ENCODE results near the gene LRRC27.
"Not testable (repeated sequence)": the region's sequence is repeated elsewhere in the genome, so short reads cannot be mapped to it uniquely, and the experiment has no call there.

The LRRC27 gene

GRCh38 chr10:132336919-132337407 lies 5.0 kb downstream of the LRRC27 start:
- DNase-seq (ENCODE audit: low read depth in 2 of 3, low spot score in 1 of 3) = no peak

DNA sequence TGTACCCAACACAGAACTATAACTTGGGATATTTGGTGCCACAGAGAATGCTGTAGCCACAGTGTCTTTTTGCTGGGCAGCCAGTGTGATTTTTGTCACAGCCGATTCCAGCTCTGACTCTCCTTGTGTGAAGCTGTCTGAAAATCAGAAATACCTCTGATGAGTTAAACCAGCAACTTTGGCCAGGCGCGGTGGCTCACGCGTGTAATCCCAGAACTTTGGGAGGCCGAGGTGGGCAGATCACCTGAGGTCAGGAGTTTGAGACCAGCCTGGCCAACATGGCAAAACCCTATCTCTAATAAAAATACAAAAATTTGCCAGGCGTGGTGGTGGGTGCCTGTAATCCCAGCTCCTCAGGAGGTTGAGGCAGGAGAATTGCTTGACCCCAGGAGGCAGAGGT lies 5.9 kb downstream of the LRRC27 start:
- not testable (repeated sequence) for DNase-seq (ENCODE audit: low read depth in 2 of 3, low spot score in 1 of 3)

DNA sequence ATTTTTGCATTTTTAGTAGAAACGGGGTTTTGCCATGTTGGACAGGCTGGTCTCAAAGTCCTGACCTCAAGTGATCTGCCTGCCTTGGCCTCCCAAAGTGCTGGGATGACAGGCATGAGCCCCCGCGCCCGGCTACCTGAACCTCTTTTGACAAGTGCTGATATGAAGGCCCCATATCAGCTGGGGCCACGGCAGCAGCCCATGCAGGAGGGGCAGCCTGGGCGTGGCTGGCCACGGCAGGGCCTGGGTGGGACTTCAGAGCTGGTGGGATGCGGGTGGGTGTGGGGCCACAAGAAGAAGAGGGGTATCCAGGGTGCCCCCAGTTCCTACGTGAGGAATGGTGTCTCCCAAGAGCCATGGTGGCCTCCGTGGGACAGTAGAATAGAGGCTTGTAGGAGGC lies 6.9 kb downstream of the LRRC27 start:
- DNase-seq (ENCODE audit: low read depth in 2 of 3, low spot score in 1 of 3) = no peak

DNA sequence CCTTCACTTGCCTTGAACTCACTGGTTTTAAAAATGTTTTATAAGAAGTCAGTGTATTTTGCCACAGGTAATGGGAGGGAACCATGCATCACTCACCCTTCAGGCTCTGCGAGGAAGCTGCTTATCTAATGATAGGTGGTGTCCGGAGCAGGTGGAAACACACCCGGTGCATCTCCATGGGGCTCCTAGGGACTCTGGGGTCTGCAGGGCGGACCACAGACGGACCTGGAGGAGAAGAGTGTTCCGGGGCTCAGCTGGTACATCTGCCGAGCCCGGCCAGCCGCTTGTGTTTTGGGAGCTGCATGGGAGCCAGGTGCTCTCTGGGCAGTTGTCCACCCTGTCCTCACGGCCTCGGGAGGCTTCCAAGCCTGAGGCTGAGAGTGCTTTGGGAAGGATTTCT lies 7.3 kb downstream of the LRRC27 start:
- no peak for DNase-seq (ENCODE audit: low read depth in 2 of 3, low spot score in 1 of 3)

GRCh38 chr10:132341017-132341416 lies 9.0 kb downstream of the LRRC27 start:
- DNase-seq (ENCODE audit: low read depth in 2 of 3, low spot score in 1 of 3) = no peak

- no peak for DNase-seq (ENCODE audit: low read depth in 2 of 3, low spot score in 1 of 3)
These were observed 9.8 kb downstream of the LRRC27 start for GRCh38 chr10:132341781-132342180.

DNA sequence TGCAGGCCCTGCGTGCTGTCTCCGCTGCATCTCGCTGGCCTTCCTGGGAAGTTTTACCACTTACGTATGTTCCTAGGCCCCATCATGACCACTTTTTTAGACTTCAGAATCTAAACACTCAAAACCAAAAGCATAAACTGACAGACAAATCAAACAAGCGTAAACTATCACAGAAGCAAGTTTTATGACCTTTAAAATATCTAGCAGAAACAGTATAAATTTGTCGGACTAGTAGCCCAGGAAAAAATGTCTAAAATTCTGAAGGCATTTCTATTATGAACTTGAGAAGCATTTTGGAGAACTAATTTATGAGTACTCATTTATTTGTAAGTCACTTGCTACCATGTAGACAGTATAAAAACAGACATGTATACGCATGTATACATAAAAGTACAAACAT lies 10.6 kb downstream of the LRRC27 start:
- no peak for DNase-seq (ENCODE audit: low read depth in 2 of 3, low spot score in 1 of 3)

- DNase-seq (ENCODE audit: low read depth in 2 of 3, low spot score in 1 of 3) = no peak
These were observed 12.4 kb downstream of the LRRC27 start for GRCh38 chr10:132344386-132344785.

DNA sequence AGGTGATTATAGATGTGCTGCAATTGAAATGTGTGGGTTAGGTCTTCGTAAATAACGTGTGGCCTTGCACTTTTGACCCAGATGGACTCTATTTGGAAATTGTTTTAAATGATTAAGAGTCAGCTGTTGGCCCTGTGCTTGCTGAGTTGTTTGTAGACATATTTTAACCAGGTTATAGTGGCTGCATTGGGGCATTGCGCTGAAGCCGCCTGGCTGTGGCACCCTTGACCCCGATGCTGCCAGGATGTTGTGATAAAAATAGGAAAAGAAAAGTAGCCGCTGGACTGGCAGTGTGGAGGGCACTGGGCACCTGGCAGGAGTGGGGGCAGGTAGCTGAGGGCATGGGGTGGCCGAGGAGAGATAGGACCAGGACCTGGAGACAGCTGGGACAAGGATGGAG lies 13.4 kb downstream of the LRRC27 start:
- no peak for DNase-seq (ENCODE audit: low read depth in 2 of 3, low spot score in 1 of 3)

DNA sequence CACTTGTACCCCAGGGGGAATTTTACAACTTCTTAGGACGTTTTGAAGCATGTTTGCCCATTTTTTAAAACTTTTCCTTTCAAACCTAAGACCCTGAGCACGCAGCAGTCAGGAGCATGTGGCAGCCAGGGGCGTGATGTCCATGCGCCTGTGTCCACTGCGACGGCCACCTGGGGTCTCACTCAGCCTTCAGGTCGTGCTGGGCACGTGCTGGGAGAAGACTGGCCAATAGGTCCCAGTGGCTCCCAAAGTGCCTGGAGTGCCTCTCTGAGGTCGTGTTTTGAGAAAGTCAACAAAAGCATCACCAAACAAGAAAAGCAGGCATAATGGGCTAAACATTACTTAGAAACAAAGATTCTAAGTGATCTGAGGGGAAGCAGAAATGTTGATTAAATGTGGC lies 14.8 kb downstream of the LRRC27 start:
- no peak for DNase-seq (ENCODE audit: low read depth in 2 of 3, low spot score in 1 of 3)

DNA sequence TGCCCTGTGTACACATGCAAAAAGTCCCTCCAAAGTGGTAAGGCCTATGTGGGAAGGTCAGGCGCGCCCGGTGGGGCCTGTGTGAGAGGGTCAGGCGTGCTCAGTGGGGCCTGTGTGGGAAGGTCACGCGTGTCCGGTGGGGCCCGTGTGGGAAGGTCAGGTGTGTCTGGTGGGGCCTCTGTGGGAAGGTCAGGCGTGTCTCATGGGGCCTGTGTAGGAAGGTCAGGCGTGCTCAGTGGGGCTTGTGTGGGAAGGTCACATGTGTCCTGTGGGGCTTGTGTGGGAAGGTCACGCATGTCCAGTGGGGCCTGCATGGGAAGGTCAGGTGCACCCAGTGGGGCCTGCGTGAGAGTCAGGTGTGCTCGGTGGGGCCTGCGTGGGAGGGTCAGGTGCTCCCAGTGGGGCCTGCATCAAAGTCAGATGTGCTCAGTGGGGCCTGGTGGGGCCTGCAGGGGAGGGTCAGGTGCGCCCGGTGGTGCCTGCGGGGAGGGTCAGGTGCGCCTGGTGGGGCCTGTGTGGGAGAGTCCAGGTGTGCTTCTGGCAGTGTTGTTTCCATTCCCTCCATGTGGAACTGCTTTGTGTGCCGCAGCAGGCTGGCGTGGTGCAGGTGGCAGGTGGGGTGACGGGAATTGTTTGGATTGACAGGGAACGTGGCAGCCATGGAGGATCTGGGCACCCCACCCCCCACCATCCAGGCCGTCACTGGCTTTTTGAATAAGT lies 15.4 kb downstream of the LRRC27 start:
- DNase-seq (ENCODE audit: low read depth in 2 of 3, low spot score in 1 of 3) = no peak

DNA sequence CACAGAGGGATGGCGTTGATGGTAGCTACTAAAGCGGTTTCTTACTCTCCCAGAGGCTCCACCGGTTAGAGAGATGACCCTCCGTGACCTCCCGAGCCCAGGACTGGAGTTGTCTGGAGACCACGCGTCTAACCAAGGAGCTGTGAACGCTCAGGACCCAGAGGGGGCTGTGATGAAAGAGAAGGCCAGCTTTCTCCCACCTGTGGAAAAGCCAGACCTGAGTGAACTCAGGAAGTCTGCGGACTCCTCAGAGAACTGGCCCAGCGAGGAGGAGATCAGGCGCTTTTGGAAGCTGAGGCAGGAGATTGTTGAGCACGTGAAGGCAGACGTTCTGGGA lies 15.9 kb downstream of the LRRC27 start:
- DNase-seq (ENCODE audit: low read depth in 2 of 3, low spot score in 1 of 3) = no peak

- no peak for DNase-seq (ENCODE audit: low read depth in 2 of 3, low spot score in 1 of 3)
These were observed 17.8 kb downstream of the LRRC27 start for GRCh38 chr10:132349766-132350165.

DNA sequence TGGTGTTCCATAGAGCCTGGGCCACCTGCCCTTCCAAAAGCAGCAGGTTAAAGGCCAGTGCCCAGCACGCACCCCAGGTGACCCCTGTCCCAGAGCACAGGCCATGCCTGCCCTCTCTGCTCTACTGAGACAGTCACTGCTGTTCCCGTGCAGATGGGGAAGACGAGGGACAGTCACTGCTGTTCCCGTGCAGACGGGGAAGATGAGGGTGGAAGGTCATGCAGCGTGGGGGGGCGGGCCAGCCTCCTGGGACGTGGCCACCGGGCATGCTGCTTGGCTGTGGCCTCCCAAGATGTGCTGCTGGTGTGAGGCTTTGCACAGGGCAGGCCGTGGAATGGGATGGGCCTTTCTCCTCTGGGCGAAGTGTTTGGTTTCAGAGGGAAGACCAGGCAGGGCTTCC lies 18.4 kb downstream of the LRRC27 start:
- DNase-seq (ENCODE audit: low read depth in 2 of 3, low spot score in 1 of 3) = no peak

GRCh38 chr10:132350946-132351345 lies 19.0 kb downstream of the LRRC27 start:
- no peak for DNase-seq (ENCODE audit: low read depth in 2 of 3, low spot score in 1 of 3)

DNA sequence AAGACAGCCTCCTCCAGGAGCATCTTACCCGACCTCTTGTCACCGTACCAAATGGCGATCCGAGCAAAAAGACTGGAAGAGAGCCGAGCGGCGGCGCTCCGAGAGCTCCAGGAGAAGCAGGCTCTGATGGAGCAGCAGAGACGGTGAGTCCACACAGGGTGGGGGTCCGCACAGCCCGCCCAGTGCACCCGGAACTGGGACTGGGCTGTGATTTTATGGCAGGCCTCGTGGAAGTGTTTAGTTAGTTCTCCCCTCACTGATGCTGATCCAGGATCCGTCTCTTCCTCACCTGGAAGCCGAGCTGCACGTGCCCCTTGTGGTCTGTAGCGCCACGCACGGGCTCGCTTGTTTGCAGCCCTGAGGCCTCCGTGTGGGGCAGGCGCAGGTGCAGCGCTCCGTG lies 19.6 kb downstream of the LRRC27 start:
- no peak for DNase-seq (ENCODE audit: low read depth in 2 of 3, low spot score in 1 of 3)

GRCh38 chr10:132352462-132353308 lies 20.7 kb downstream of the LRRC27 start:
- peak; percentile 56 to 77 (median 68) for DNase-seq (ENCODE audit: low read depth in 2 of 3, low spot score in 1 of 3)

GRCh38 chr10:132353456-132354355 lies 21.7 kb downstream of the LRRC27 start:
- DNase-seq (ENCODE audit: low read depth in 2 of 3, low spot score in 1 of 3) = no peak

GRCh38 chr10:132354356-132355094 lies 22.5 kb downstream of the LRRC27 start:
- no peak for DNase-seq (ENCODE audit: low read depth in 2 of 3, low spot score in 1 of 3)

DNA sequence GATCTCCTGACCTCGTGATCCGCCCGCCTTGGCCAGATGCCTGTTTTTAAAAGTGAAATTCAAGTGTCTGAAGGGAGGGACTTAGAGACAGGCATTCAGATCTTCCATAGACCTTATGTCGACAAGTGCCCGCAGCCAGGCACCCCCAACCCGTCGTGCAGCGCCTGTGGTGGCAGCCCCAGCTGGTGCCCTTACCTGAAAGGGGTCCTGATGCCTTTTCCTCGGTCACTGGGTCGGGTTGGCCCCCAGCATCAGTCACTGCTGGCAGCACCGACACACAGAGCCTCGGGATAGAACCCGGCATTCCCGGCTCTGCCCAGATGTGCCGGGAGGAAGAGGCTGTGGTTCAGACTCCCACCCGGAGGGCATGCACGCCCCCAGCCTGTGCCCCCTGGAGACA lies 23.3 kb downstream of the LRRC27 start:
- no peak for DNase-seq (ENCODE audit: low read depth in 2 of 3, low spot score in 1 of 3)

GRCh38 chr10:132355754-132356153 lies 23.8 kb downstream of the LRRC27 start:
- no peak for DNase-seq (ENCODE audit: low read depth in 2 of 3, low spot score in 1 of 3)

Data from stimulated activated CD4-positive, alpha-beta T cell treated with anti-CD3 and anti-CD28 coated beads, Interleukin-12 subunit alpha, Interleukin-12 subunit beta, amount 100 ng/mL, for 48 hours (primary cell).